ENCODE measurements around the gene EMP3. TPM values are rescaled to one million over a fixed set of nuclear protein-coding genes. Genes with fewer than 3 reads are reported as not detected.

The EMP3 gene
- total and polyA plus RNA-seq, 2 of the 13 experiments (the other 11 are each of a cell fraction or from before 2014, with no cell fraction given): 2.2 to 7.8 TPM

DNA sequence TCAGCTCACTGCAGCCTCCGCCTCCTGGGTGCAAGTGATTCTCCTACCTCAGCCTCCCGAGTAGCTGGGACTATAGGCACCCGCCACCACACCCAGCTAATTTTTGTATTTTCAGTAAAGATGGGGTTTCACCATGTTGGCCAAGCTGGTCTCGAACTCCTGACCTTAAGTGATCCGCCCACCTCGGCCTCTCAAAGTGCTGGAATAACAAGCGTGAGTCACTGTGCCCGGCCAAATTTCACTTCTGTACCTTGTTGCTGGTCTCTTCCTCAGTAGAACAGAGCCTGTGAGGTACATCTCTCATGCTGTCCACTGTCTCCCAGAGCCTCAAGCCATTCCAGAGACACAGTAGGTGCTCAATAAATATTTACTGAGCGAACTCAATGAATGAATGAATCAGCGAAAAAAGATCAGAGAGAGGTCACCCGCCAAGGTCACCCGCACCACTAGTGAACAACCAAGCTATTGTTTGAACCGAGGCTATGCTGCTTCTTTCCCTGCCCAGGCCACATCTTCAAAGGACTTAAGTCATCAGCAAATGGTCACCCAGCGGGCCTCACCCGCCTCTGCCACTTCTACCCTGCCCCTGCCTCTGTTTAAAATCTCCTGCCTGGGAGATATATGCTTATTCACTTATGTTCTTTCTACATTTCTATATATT lies 29.1 kb downstream of the EMP3 start (continued):
- TF ChIP-seq, protein P1, sequence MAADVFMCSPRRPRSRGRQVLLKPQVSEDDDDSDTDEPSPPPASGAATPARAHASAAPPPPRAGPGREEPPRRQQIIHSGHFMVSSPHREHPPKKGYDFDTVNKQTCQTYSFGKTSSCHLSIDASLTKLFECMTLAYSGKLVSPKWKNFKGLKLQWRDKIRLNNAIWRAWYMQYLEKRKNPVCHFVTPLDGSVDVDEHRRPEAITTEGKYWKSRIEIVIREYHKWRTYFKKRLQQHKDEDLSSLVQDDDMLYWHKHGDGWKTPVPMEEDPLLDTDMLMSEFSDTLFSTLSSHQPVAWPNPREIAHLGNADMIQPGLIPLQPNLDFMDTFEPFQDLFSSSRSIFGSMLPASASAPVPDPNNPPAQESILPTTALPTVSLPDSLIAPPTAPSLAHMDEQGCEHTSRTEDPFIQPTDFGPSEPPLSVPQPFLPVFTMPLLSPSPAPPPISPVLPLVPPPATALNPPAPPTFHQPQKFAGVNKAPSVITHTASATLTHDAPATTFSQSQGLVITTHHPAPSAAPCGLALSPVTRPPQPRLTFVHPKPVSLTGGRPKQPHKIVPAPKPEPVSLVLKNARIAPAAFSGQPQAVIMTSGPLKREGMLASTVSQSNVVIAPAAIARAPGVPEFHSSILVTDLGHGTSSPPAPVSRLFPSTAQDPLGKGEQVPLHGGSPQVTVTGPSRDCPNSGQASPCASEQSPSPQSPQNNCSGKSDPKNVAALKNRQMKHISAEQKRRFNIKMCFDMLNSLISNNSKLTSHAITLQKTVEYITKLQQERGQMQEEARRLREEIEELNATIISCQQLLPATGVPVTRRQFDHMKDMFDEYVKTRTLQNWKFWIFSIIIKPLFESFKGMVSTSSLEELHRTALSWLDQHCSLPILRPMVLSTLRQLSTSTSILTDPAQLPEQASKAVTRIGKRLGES (CRISPR knock-in tag; IDR thresholded peaks at IDR 0.05; ENCODE audit: borderline replicate concordance): no peak
- TF ChIP-seq, protein P2, sequence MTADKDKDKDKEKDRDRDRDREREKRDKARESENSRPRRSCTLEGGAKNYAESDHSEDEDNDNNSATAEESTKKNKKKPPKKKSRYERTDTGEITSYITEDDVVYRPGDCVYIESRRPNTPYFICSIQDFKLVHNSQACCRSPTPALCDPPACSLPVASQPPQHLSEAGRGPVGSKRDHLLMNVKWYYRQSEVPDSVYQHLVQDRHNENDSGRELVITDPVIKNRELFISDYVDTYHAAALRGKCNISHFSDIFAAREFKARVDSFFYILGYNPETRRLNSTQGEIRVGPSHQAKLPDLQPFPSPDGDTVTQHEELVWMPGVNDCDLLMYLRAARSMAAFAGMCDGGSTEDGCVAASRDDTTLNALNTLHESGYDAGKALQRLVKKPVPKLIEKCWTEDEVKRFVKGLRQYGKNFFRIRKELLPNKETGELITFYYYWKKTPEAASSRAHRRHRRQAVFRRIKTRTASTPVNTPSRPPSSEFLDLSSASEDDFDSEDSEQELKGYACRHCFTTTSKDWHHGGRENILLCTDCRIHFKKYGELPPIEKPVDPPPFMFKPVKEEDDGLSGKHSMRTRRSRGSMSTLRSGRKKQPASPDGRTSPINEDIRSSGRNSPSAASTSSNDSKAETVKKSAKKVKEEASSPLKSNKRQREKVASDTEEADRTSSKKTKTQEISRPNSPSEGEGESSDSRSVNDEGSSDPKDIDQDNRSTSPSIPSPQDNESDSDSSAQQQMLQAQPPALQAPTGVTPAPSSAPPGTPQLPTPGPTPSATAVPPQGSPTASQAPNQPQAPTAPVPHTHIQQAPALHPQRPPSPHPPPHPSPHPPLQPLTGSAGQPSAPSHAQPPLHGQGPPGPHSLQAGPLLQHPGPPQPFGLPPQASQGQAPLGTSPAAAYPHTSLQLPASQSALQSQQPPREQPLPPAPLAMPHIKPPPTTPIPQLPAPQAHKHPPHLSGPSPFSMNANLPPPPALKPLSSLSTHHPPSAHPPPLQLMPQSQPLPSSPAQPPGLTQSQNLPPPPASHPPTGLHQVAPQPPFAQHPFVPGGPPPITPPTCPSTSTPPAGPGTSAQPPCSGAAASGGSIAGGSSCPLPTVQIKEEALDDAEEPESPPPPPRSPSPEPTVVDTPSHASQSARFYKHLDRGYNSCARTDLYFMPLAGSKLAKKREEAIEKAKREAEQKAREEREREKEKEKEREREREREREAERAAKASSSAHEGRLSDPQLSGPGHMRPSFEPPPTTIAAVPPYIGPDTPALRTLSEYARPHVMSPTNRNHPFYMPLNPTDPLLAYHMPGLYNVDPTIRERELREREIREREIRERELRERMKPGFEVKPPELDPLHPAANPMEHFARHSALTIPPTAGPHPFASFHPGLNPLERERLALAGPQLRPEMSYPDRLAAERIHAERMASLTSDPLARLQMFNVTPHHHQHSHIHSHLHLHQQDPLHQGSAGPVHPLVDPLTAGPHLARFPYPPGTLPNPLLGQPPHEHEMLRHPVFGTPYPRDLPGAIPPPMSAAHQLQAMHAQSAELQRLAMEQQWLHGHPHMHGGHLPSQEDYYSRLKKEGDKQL (CRISPR knock-in tag; IDR thresholded peaks at IDR 0.05; ENCODE audit: low read depth): peak; percentile 89
- TF ChIP-seq SMARCE1 (IDR thresholded peaks at IDR 0.05; ENCODE audit: borderline replicate concordance) (no peak), REXO4 (CRISPR knock-in tag; IDR thresholded peaks at IDR 0.05; ENCODE audit: borderline replicate concordance) (no peak), ZNF251 (CRISPR knock-in tag; IDR thresholded peaks at IDR 0.05) (no peak), ZNF10 (CRISPR knock-in tag; IDR thresholded peaks at IDR 0.05; ENCODE audit: borderline replicate concordance, low read depth) (no peak), TBX2 (CRISPR knock-in tag; IDR thresholded peaks at IDR 0.05; ENCODE audit: borderline replicate concordance) (peak; percentile 90), LCORL (IDR thresholded peaks at IDR 0.05) (peak; percentile 73), LCORL (CRISPR knock-in tag; IDR thresholded peaks at IDR 0.05) (peak; percentile 96), NR2F1 (CRISPR knock-in tag; IDR thresholded peaks at IDR 0.05) (peak; percentile 98 to 100), PITX1 (CRISPR knock-in tag; IDR thresholded peaks at IDR 0.05) (0 out of 2 replicates have a peak, but pooled peaks have one; percentile 52), PCBP1 (IDR thresholded peaks at IDR 0.05; ENCODE audit: borderline replicate concordance, low read depth, low read length) (no peak), ZFP36 (IDR thresholded peaks at IDR 0.05; ENCODE audit: borderline replicate concordance, low read depth, low read length, partially characterized antibody) (no peak), ZNF747 (CRISPR knock-in tag; IDR thresholded peaks at IDR 0.05; ENCODE audit: borderline replicate concordance) (no peak), AGO1 (IDR thresholded peaks at IDR 0.05; ENCODE audit: low read depth, low read length, poor library complexity, severe bottlenecking) (no peak), ZIK1 (CRISPR knock-in tag; IDR thresholded peaks at IDR 0.05; ENCODE audit: borderline replicate concordance, low read depth) (no peak), ZNF460 (CRISPR knock-in tag; IDR thresholded peaks at IDR 0.05; ENCODE audit: borderline replicate concordance) (peak; percentile 67; the same call in 1 of the 2 replicates), ZNF44 (CRISPR knock-in tag; IDR thresholded peaks at IDR 0.05) (peak; percentile 89; the same call in 1 of the 2 replicates), ZNF839 (CRISPR knock-in tag; IDR thresholded peaks at IDR 0.05; ENCODE audit: borderline replicate concordance) (no peak)
- TF ChIP-seq, protein P3, sequence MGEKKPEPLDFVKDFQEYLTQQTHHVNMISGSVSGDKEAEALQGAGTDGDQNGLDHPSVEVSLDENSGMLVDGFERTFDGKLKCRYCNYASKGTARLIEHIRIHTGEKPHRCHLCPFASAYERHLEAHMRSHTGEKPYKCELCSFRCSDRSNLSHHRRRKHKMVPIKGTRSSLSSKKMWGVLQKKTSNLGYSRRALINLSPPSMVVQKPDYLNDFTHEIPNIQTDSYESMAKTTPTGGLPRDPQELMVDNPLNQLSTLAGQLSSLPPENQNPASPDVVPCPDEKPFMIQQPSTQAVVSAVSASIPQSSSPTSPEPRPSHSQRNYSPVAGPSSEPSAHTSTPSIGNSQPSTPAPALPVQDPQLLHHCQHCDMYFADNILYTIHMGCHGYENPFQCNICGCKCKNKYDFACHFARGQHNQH (CRISPR knock-in tag; IDR thresholded peaks at IDR 0.05): peak; percentile 84
